Stimulated activated CD8-positive, alpha-beta memory T cell treated with anti-CD3 and anti-CD28 coated beads, Interleukin-4, amount 100 ng/mL, for 1 hour (primary cell): ENCODE measurements around the gene GLP1R.
"Not testable (repeated sequence)": the region's sequence is repeated elsewhere in the genome, so short reads cannot be mapped to it uniquely, and the experiment has no call there.

Experiments
- DNase-seq, 2 donors: peaks; one replicate each; pipeline ENCODE4 v3.0.0-alpha.2; 2020; ENCODE audit warnings: low read depth in 2 of 2, low spot score in 1 of 2

The GLP1R gene

DNA sequence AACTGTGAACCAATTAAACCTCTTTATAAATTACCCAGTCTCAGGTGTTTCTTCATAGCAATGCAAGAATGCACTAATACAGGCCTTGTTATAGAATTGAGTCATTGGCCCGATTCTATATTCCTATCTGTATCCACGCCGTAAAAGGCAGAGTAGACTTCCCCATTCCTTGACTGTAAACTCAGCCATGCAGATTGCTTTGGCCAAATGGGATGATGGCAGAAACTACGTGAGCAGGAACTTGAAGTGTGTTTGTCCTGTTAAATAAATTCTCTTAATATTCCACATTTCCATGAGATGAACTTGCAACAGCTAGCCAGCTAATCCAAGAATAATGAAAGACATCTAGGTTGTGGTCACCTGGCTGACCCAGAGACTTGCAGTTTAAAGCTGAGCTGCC is 70.3 kb downstream of the GLP1R start:
- DNase-seq = no peak

DNA sequence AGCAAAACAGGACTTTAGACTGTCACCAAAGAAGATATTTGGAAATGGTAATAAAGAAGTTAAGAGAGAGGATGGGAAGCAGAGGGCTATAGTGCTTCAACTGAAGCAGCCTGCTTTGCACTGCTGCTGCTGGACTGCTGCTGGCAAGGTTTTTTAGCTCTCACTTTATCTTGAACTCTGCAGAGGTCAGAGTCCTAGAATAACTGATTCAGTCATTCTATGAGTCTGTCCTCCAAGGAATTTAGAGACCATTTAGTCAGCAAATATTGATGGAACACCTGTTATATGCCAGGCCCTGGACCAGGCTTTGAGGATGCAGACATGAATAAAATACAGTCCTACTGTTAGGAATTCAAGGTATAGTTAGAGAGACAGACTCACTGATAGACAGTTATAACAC is 75.5 kb downstream of the GLP1R start:
- DNase-seq = no peak

DNA sequence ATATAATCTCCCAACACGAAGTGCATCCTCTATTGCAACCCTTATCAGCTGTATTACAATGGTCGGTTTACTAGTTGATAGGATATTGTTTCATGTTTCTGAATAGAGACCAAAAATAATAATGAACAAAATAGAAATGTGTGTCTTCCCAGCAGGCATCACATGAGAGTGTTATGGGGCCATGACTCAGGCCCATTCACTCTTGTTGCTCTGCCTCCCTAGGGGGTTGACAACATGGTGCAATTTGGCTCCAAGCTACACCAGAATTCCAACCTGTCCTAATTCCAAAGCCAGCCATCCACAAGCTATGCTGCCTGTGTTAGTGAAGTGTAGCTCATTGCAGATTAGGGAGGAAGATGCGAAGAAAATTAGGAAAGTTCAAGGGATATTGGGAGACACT is 79.5 kb downstream of the GLP1R start:
- no peak for DNase-seq

DNA sequence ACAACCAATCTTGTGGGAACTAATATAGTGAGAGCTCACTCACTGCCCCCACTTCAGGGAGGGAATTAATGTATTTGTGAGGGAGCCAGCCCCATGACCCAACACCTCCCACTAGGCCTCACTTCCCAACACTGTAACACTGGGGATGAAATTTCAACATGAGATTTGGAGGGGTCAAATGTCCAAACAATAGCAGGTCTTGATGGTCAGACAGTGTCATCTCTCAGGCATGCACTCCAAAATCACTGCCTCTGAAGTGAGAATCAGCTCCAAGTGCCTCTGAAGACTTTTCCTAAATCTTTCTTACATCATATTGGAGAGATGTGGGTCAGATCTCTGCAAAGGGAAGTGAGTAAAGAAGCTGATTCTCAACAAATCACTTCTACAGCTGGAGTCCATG is 80.3 kb downstream of the GLP1R start:
- no peak for DNase-seq

DNA sequence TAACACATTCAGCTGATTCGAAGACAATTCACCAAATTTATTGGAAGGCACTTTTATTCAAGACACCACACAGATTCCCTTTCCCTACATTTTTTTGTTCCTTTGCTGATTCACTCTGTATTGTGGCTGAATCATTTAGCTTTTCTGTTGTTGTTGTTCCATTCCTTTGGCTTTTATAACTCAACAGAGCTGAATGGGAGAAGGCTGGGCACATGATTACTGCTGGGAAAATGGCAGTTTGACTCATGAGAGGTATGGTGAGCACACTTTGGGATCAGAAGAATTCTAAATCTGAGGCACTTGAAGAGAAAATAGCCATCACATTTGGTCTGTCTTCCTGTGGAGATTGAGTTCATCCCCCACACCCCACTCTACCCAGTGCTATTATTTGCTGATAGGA is 82.1 kb downstream of the GLP1R start:
- DNase-seq = no peak

DNA sequence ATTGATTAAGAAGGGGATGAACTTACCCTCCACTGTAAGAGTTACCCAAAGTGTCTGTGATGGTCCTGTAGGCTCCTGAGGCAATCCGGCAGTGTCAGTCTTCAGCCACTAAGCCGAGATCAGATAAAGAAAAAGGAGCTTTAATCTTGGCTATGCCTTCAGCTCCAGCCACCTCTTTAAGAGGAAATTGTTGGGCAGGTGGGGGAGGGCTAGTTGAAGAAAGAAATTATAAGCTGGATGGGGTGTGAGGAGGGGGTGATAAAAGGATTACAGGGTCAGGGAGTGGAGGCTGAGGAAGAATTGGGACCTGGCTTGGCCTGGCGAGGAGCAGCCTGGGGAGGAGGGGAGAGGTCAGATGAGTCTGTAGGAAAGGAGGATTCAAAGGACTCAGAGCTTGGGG is 86.2 kb downstream of the GLP1R start:
- DNase-seq = not testable (repeated sequence)

DNA sequence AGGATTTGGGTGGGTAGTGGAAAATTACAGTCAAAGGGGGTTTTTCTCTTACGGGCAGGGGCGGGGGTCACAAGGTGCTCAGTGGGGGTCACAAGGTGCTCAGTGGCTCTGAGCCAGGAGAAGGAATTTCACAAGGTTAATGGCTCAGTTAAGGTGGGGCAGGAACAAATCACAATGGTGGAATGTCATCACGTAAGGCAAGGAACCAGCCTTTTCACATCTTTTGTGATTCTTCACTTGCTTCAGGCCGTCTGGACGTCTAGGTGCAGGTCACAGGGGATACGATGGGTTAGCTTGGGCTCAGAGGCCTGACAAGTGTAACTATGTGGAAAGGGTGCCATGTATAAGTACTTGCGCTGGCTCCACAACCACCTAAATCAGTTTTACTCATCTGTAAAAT is 87.6 kb downstream of the GLP1R start:
- DNase-seq = not testable (repeated sequence)

DNA sequence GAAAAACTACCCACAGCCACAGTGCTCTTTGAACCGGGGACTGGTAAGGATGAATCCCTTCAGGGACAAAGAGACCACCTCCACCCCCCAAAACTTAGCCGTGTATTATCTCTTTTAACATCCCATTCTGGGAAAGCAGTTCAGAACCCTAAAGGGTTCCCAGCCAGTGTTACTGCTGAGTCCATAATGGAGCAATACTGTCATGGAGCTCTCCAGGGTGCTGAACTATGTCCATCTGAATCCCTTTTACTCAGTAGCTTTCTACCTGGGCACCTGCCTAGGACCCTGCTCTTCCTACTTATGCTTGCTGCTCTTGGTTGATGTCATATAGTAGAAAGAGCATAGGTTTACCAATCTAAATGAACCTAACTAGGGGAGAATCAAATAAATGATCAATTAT is 88.7 kb downstream of the GLP1R start:
- DNase-seq = peak in 1 of 2 donors; percentile 1
